ACHN (cell line): ENCODE measurements around the gene FAM135A.
"Not testable (repeated sequence)": the region's sequence is repeated elsewhere in the genome, so short reads cannot be mapped to it uniquely, and the experiment has no call there.

Source experiments
- DNase-seq: peaks from one replicate; pipeline ENCODE4 v3.0.0-alpha.2; 2015
- in situ Hi-C: cut with HindIII; loops from 2 replicates; pipeline ENCODE4 v1.10.0; 2017; ENCODE audit warnings: low sequenced_read_pairs, low pct_ligation_motif_present, low pct_unique_long_range_greater_than_20kb

FAM135A gene

GRCh38 chr6:70510600-70510999 lies 97.3 kb downstream of the FAM135A start:
- in situ Hi-C loops, result no loop called here
- no peak for DNase-seq

DNA sequence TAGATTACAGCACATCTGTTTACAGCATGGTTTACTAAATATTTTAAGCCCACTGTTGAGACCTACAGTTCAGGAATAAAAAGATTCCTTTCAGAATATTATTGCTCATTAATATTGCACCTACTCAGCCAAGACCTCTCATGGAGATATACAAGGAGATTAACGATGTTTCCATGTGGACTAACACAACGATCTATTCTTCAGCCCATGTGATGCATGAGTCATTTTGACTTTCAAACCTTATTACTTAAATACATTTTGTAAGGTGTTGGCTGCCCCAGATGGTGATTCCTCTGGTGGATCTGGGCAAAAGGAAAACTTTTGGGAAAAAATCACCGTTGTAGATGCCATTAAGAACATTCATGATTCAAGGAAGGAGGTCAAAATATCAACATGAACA lies 105.4 kb downstream of the FAM135A start:
- DNase-seq, result no peak
- in situ Hi-C loops, result no loop called here

GRCh38 chr6:70520575-70520974 lies 107.3 kb downstream of the FAM135A start:
- in situ Hi-C loops, result no loop called here

GRCh38 chr6:70524721-70525286 lies 111.5 kb downstream of the FAM135A start:
- in situ Hi-C loops, result no loop called here
- DNase-seq, result no peak

More at GRCh38 chr6:70520575-70520974, 107.3 kb downstream of the FAM135A start:
- DNase-seq, result peak; percentile 6

DNA sequence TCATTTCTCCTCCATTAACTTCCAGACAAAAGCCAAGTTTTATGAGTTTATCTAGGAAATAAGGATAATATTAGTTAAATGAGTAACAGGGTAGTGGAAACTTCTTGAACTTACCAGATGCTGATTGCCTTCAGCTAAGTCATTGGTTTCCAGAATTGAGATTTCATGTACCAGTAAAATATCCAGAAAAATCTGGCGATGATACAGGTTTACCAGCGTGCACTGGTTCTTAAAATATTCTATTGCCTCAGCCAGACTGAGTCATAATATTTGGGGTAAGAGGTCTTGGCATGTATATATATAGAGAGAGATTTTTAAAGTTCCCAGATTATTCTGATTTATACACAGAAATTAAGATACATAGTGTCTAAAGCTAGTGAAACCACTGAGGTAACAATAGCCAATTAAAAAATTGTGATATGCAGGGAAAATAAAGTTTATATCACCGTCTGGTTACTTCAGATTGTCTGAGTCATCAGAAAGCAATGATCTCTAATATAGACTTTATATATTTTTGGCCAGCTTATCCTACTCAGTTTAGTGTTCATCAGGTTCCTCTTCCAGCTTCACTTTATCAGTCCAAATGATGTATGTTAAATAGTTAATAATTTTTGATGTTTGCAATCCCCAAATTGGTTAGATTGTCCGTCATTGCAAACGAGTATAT lies 113.9 kb downstream of the FAM135A start:
- in situ Hi-C loops, result no loop called here

DNA sequence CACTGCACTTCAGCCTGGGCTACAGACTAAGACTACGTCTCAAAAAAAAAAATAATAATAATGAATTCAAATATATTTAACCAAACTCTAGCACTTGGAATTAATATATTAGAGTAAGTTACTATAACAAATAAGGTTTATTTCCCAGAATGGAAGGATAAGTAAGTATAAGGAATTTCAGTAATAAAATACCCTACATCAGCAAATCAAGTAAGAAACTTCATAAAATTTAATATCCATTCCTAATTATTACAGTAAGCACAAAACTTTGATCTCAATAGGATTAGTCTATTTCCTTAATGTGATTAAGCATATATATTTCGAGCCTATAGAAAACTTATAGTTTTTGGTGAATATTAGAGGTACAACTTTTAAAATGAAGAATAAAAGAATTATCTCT lies 116.7 kb downstream of the FAM135A start:
- no peak for DNase-seq
- in situ Hi-C loops, result no loop called here

More for the DNA sequence above, 113.9 kb downstream of the FAM135A start:
- no peak for DNase-seq

DNA sequence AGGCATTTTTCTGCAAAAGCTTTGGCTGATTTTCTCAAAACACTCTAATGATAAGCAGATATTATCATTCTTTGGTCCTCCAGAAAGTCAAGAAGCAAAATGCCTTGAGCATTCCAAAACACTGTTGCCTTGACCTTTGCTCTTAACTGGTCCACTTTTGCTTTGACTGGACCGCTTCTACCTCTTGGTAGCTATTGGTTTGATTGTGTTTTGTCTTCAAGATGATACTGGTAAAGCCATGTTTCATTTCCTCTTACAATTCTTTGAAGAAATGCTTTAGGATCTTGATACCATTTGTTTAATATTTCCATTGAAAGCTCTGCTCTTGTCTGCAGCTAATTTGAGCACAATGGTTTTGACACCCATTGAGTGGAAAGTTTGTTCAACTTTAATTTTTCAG lies 117.8 kb downstream of the FAM135A start:
- in situ Hi-C loops, result no loop called here
- DNase-seq, result no peak

DNA sequence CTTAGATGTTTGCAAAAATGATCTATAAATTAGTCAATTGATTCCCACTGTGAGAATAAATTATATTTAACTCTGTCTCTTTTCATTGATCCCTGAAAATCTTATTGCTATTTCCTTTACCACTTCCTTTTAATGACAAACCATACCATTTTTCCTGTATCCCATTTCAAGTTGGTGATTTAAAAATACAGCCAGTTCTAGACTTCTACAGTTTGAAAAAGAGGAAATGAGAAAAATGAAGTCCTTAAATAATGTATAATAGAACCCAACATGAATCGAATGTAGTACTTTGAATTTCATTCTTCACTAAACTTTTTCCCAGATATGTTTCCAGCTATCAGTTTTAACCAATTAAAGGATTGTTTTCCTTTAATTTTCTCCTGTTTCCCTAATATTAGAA lies 124.0 kb downstream of the FAM135A start:
- no peak for DNase-seq
- in situ Hi-C loops, result no loop called here

DNA sequence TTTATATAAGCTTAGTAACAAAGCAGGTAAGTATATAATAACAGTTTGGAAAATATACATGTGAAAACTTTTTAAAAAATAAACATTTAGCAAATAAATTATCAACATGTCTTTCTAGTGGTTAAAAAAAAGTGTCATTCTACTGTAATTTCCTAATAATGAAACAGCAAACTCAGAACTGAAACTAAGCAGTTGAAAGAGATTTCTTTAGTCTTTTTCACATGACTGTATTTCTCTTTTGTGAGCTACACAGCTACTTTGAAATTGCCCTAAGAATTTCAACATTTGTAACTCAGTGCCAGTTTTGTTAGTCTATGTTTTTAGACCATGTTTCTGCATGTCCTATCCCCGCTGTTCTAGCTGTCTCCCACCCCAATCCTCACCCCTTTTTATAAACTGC lies 125.1 kb downstream of the FAM135A start:
- in situ Hi-C loops, result no loop called here
- no peak for DNase-seq

GRCh38 chr6:70547313-70547712 lies 134.0 kb downstream of the FAM135A start:
- in situ Hi-C loops, result no loop called here
- peak; percentile 24 for DNase-seq

DNA sequence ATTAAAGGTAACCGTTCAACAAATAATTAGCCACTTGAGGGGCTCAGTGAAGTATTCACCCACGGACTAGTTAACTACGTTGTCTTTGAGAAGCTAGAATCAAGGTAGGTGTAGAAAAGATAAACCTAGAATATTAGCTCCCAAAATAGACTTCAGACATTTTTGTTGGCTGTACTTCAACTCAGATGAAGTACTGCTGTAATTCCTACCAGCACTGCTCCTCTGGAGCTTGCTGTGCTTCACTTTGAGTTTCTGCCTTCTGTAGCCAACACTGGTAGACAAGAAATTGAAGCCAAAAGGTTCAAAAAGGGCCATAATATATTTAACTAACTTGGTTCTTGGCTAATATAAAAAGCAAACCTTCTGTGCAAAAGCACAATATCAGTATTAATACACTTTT lies 134.6 kb downstream of the FAM135A start:
- in situ Hi-C loops, result no loop called here
- DNase-seq, result no peak

GRCh38 chr6:70549327-70549726 lies 136.0 kb downstream of the FAM135A start:
- DNase-seq, result no peak
- in situ Hi-C loops, result no loop called here

DNA sequence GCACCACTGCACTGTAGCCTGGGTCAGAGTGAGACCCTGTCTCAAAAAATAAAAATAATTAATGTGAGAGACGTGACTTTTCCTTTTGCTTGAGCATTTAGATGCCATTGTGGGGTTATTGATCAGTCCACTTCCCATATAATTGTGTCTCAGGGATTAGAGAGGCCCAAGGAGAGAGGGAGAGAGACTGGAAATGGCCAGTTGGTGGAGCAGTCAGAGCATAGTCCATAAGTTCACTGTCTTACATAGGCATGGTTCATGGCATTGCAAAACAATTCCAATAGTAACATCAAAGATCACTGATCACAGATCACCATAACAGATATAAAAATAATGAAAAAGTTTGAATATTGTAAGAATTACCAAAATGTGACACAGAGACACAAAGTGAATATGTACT lies 138.3 kb downstream of the FAM135A start:
- in situ Hi-C loops, result no loop called here
- no peak for DNase-seq

DNA sequence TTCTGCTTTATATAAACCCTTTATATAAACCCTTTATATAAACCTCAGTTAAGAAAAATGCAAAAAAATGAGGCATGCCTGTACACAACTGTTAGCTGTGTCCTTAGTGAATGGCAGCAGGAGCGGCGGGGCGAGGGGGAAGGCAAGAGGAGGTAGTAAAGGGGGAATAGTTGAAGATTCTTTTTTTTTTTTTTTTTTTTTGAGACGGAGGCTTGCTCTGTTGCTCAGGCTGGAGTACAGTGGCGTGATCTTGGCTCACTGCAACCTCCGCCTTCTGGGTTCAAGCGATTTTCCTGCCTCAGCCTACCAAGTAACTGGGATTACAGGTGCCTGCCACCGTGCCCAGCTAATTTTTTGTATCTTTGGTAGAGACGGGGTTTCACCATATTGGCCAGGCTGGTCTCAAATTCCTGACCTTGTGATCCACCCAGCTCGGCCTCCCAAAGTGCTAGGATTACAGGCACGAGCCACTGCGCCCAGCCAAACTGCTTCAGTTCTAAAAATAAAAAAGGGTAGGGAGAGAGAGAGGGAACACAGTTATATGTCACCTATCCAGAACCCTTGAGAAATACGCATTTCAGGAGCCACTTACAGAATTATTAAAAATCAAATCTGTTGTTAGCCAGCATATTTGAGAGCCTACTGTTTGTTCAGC lies 139.1 kb downstream of the FAM135A start:
- in situ Hi-C loops, DNase-seq: not testable (repeated sequence)

DNA sequence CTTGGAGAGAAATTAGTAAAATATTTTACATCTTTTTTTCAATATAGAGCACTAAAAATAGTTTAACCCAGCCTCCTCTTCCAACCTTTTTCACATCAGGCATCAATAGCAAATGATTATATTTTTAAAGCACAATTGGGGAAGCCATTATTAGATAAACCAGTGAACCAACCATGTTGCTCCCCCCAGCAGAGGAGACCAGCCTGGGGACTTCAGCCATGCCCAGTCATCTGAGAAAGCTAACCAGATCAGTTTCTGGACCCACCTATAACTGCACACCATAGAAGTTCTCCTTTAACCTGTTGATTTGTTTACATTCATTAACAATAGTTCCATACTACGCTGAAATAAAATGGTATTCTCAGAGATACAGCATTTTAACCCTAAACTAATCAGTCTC lies 139.7 kb downstream of the FAM135A start:
- in situ Hi-C loops, result no loop called here

GRCh38 chr6:70557998-70558397 lies 144.7 kb downstream of the FAM135A start:
- in situ Hi-C loops, result no loop called here
- DNase-seq, result no peak

More for the DNA sequence above, 139.7 kb downstream of the FAM135A start:
- no peak for DNase-seq

- in situ Hi-C loops, DNase-seq: not testable (repeated sequence)
Measured at GRCh38 chr6:70562401-70562800, 149.1 kb downstream of the FAM135A start.

DNA sequence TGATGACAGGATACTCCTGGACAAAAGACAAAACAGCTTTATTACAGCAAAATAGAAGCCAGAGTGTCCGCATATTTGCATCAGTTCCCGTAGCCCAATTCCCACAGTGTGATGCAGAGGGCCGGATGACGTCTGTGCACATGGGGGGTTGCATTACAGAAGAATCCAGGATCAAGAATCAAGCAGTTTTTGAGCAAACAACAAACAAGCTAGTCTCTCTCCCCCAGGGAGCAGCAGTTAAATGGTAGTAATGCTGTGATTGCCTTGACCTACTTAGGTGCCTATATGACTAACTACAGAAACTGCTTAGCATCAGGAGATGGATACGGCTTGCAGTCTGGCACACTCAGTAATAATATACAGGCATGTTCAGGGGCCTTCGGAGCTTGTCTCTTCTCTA lies 150.2 kb downstream of the FAM135A start:
- DNase-seq, result no peak
- in situ Hi-C loops, result no loop called here

GRCh38 chr6:70566751-70567382 lies 153.6 kb downstream of the FAM135A start, which contains the start of gene SDHAF4:
TSS of gene SDHAF4 (plus strand) at chr6:70566930. CDS start at chr6:70566941, 11 bp downstream.
- peak; percentile 87 for DNase-seq
- in situ Hi-C loops, result no loop called here
